GM12865 (cell line): ENCODE data around the gene SLC24A4.

Experiments used
- DNase-seq: peaks from one replicate; pipeline ENCODE4 v3.0.0; 2010; ENCODE audit warnings: low read depth
- H3K4me3 ChIP-seq: 2 replicates; pipeline ENCODE4 v1.5.1; 2011; ENCODE audit warnings: mild to moderate bottlenecking, low read depth, low read length, control low read depth
- TF ChIP-seq, protein P1 (sequence below): IDR thresholded peaks from 2 replicates; pipeline ENCODE4 v1.5.1; 2011; ENCODE audit warnings: low read length, control low read depth, low read depth, inconsistent platforms; ENCODE audit not compliant: insufficient read depth; ENCODE audit errors: missing control alignments

The SLC24A4 gene

DNA sequence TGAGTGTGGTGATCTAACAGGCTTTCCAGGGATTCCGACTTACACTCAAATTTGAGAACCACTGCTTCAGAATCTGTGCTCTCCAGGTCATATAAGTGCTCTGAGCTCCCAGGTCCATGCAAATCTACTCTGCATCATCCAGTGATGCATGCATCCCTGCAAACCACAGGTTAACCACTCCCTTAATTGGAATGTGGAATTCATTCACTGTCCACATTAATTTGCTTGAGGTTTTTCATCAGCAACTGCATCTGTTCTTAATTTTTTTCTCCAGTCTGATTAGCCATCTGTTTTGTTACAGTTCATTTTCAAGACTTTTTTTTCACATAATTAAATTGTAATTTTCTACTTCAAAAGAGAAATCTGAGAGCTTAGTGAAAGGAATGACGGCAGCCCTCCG lies 147.2 kb downstream of the SLC24A4 start:
- DNase-seq: no peak
- no peak overlapping the region for H3K4me3 ChIP-seq
- TF ChIP-seq, protein P1, sequence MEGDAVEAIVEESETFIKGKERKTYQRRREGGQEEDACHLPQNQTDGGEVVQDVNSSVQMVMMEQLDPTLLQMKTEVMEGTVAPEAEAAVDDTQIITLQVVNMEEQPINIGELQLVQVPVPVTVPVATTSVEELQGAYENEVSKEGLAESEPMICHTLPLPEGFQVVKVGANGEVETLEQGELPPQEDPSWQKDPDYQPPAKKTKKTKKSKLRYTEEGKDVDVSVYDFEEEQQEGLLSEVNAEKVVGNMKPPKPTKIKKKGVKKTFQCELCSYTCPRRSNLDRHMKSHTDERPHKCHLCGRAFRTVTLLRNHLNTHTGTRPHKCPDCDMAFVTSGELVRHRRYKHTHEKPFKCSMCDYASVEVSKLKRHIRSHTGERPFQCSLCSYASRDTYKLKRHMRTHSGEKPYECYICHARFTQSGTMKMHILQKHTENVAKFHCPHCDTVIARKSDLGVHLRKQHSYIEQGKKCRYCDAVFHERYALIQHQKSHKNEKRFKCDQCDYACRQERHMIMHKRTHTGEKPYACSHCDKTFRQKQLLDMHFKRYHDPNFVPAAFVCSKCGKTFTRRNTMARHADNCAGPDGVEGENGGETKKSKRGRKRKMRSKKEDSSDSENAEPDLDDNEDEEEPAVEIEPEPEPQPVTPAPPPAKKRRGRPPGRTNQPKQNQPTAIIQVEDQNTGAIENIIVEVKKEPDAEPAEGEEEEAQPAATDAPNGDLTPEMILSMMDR: no peak

DNA sequence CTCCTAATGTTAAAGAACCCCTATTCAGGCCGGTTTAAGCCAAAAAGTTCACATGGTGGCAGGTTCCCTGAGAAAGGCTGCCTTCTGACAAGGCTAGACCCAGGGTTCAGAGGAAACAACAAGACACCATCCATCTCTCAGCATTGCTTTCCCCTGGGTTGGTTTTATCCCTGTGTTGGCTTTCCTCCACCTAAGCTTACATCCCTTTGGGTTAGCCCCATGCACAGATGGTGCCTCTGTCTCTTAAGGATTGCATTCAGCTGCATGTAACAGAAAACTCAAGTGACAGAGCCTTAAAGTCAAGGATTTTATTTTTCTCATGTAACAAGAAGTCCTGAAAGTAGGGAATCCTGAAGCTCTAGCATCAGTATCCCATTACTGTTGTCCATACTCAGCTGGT lies 147.8 kb downstream of the SLC24A4 start:
- TF ChIP-seq, protein P1: no peak
- no peak overlapping the region for H3K4me3 ChIP-seq
- DNase-seq: no peak

DNA sequence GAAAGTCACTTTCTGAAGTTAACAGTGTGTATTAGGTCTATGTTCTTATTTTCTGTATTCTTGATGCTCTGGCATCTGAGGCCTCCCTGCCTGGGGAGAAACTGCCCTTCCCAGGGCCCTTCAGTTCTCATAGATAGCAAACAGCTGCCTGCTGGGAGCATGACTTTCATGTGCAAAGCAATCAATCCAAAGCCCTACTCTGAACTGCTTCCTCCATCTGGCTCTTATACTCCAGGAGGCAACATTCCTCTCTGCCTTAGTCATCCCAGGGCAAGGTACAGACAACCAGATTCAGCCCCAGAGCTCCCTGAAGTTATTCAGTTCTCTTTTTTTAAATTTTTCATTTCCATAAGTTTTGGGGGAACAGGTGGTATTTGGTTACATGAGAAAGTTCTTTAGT lies 149.0 kb downstream of the SLC24A4 start:
- DNase-seq: no peak
- TF ChIP-seq, protein P1: no peak
- no peak overlapping the region for H3K4me3 ChIP-seq

DNA sequence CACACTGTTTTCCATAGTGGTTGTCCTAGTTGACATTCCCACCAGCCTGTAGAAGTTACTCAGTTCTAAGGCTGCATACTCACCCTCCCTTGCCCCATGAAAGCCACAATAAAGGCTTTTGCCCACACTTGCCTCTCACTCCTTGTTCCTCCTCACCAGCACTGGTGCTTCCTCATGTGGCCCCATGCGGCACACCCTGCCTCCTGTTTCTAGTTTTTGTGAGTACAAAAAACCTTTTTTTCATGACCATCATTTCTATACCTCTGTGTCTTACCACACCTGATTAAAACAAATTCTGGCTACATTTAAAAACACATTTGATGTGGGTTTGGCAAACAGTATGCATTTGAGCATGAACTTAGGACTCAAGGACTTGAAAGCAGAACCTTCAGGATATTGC lies 149.9 kb downstream of the SLC24A4 start:
- TF ChIP-seq, protein P1: no peak
- DNase-seq: no peak
- no peak overlapping the region for H3K4me3 ChIP-seq

DNA sequence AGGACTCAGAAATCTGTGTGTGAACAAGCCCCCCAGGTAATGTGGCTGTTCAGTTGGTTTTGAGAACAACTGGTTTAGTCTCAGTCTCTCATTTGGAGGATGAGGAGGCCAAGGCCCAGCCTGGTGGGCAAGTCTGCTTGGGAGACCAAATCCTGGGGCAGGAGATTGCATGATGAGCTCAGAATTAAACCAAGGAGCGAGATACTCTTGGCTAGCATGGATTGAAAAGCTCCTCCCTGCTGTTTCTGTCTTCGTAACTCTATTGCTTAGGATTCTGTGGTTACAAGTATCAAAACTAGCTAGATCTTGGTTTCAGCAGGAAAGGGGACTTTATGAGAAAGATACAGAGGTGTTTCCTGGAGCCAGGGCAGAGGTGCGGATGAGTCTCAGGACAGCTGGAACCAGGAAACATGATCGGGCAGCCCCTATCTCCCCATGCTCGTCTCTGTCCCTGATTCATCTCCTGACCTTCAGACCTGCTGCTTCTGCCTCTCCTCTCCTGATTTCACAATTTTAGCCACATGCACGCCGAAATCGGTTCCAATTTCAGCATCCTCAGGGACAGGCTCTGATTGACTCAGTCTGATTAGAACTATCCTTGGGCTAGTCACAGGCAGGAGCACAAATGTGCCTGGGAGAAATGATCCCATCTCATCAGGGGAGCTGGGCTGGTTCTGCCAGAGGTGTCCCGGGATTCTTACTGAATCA lies 150.4 kb downstream of the SLC24A4 start:
- no peak overlapping the region for H3K4me3 ChIP-seq
- DNase-seq: no peak
- TF ChIP-seq, protein P1: no peak

DNA sequence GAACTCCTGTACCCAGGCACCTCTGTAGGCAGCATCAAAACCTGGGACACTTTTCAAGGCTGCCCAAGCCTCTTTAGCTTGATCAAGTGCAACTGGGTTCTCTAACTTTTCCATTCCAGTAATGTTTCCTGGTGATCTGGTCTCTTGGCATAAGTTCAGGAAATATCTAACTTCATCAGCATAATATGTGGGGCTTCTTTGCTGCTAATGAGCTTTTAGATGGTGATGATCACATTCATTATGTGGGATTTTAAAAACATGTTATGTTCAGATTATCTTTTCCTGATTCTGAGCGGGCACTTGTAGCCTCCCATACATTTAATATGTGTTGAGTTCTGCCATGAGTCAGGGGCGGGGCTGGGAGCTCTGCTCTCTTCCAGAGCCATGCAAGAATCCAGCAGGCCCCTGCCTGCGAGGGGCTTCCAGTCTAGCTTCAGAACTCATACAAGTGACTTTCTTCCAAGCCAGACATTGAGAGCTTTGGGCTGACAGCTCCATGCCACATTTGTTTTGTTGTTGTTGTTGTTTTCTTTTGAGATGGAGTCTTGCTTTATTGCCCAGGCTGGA lies 151.1 kb downstream of the SLC24A4 start:
- DNase-seq: no peak
- TF ChIP-seq, protein P1: no peak

DNA sequence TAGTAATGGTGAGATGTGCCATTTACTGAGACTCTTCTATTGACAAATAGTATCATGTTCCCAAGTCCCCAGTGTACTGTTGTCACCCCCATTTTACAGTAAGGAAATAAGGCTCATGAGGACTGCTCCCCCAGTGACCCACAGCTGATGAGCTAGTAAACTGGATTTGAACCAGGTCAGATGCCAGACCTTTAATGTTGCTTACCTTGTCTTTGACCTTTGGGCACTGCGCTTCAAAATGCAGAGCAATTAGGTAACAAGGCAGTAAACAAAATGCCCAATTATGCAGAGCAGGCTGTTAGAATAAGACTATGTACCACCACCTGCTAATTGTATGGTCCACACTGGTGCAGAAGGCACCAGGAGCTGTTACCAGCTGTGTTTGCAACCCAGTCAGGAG lies 152.1 kb downstream of the SLC24A4 start:
- TF ChIP-seq, protein P1: no peak
- H3K4me3 ChIP-seq: no peak overlapping the region
- DNase-seq: no peak

More for the DNA sequence above, 151.1 kb downstream of the SLC24A4 start:
- H3K4me3 ChIP-seq: no peak overlapping the region
